HepG2 (cell line): ENCODE data around the gene DVL3. TPM values are rescaled to one million over a fixed set of nuclear protein-coding genes. Genes with fewer than 3 reads are reported as not detected.

Experiments
- ATAC-seq: fragments of 200-7000 bp; cut with Tn5 transposase; 3 replicates; pipeline ENCODE4 v1.9.1; 2020; ENCODE audit warnings: mild to moderate bottlenecking, moderate library complexity
- BruUV-seq: library from RNA; stranded (reverse); fragments of 400-500 nt; replicated peaks from 2 replicates; lab custom pipeline; 2021; lab: Mats Ljungman, UMichigan
- CTCF ChIA-PET: fragments of 300-600 bp; formaldehyde crosslinking; extraction: SDS; loops from one replicate; lab custom pipeline; 2021; ENCODE audit warnings: low total read pairs, inconsistent platforms, low intra/inter-chr PET ratio; lab: Yijun Ruan, JAX
- POLR2A ChIA-PET: fragments of 350-600 bp; sonication (Branson Sonifier 250); formaldehyde crosslinking; loops from one replicate; lab custom pipeline; 2020; ENCODE audit warnings: antibody characterized with exemption, inconsistent platforms; lab: Yijun Ruan, JAX
- DNase-seq: peaks from one replicate; pipeline ENCODE4 v3.0.0-alpha.2; 2015; ENCODE audit warnings: low spot score
- FAIRE-seq: peaks from 3 replicates; lab custom pipeline; 2011; peaks lifted over from hg19 to GRCh38; lab: Jason Lieb, UNC
- H2AFZ ChIP-seq: one replicate; pipeline ENCODE4 v1.6.1; 2011; ENCODE audit warnings: low read length, inconsistent platforms
- H3K27ac ChIP-seq: fragments of 300-600 bp; 3 replicates; pipeline ENCODE4 v1.8.0; 2011; ENCODE audit warnings: mixed run types, mild to moderate bottlenecking, mixed read lengths, low read length, inconsistent platforms; ENCODE audit not compliant: insufficient read depth; ENCODE audit errors: extremely low read length
- H3K27me3 ChIP-seq, 2 experiments: fragments of 200-600 bp in 1 of 2; 2 replicates in 1 of 2; 3 replicates in 1 of 2; pipeline versions ENCODE4 v1.6.0 to v1.8.0; 2011; ENCODE audit warnings: low read length in 2 of 2, mild to moderate bottlenecking in 2 of 2, moderate library complexity in 2 of 2, inconsistent platforms in 1 of 2; ENCODE audit not compliant: insufficient read depth in 2 of 2, control insufficient read depth in 1 of 2
- H3K36me3 ChIP-seq, 2 experiments: fragments of 200-600 bp in 1 of 2; replicated peaks in 1 of 2; 2 replicates in 1 of 2; 3 replicates in 1 of 2; pipeline versions ENCODE4 v1.5.1 to v1.8.0; 2011; ENCODE audit warnings: low read length in 2 of 2, inconsistent platforms in 1 of 2; ENCODE audit not compliant: insufficient read depth in 2 of 2, control insufficient read depth in 1 of 2
- H3K4me1 ChIP-seq: 2 replicates; pipeline ENCODE4 v1.5.1; 2012; ENCODE audit warnings: low read length, inconsistent platforms; ENCODE audit not compliant: insufficient read depth
- H3K4me2 ChIP-seq: 2 replicates; pipeline ENCODE4 v1.6.0; 2011; ENCODE audit warnings: low read depth, low read length, inconsistent platforms
- H3K4me3 ChIP-seq, 3 experiments: fragments of 200-600 bp in 1 of 3; sonication (generic), shearing (Covaris generic) in 1 of 3; replicated peaks in 1 of 3; 2 replicates each; pipeline ENCODE4 v1.5.1; 2011 to 2016; ENCODE audit warnings: low read length in 3 of 3, inconsistent platforms in 2 of 3, low read depth in 2 of 3, mild to moderate bottlenecking in 2 of 3, control low read depth in 1 of 3, mixed read lengths in 1 of 3; ENCODE audit not compliant: insufficient read depth in 1 of 3
- H3K79me2 ChIP-seq: one replicate; pipeline ENCODE4 v1.6.1; 2011; ENCODE audit warnings: low read length, inconsistent platforms; ENCODE audit not compliant: insufficient read depth
- H3K9ac ChIP-seq: 2 replicates; pipeline ENCODE4 v1.6.0; 2011; ENCODE audit warnings: mild to moderate bottlenecking, low read depth, low read length, inconsistent platforms; ENCODE audit not compliant: insufficient read depth
- H3K9me3 ChIP-seq: 2 replicates; pipeline ENCODE4 v1.5.1; 2012; ENCODE audit warnings: mild to moderate bottlenecking, low read length
- H4K20me1 ChIP-seq: 2 replicates; pipeline ENCODE4 v1.6.0; 2011; ENCODE audit warnings: inconsistent platforms, mild to moderate bottlenecking, low read length, moderate library complexity; ENCODE audit not compliant: insufficient read depth
- CEBPG ChIP-seq: IDR thresholded peaks from 2 replicates; pipeline ENCODE4 v1.6.1; 2016
- DR1 ChIP-seq: sonication (generic); formaldehyde crosslinking; IDR thresholded peaks from 2 replicates; pipeline ENCODE4 v1.8.0; 2021; ENCODE audit warnings: mild to moderate bottlenecking, missing genetic modification reagents, inconsistent platforms
- FOXA3 ChIP-seq: IDR thresholded peaks from 2 replicates; pipeline ENCODE4 v1.6.1; 2016; ENCODE audit warnings: missing genetic modification reagents, missing compliant biosample characterization
- GATAD2A ChIP-seq: IDR thresholded peaks from 2 replicates; pipeline ENCODE4 v1.6.1; 2016
- MAF1 ChIP-seq: sonication (generic); formaldehyde crosslinking; IDR thresholded peaks from 2 replicates; pipeline ENCODE4 v1.5.0; 2020; ENCODE audit warnings: missing genetic modification reagents, borderline replicate concordance
- MEIS1 ChIP-seq: sonication (generic); formaldehyde crosslinking; IDR thresholded peaks from 2 replicates; pipeline ENCODE4 v1.9.0; 2021; ENCODE audit warnings: mild to moderate bottlenecking, missing genetic modification reagents, moderate library complexity, borderline replicate concordance
- MIXL1 ChIP-seq: IDR thresholded peaks from 2 replicates; pipeline ENCODE4 v1.6.1; 2016
- SMC3 ChIP-seq: IDR thresholded peaks from 2 replicates; pipeline ENCODE4 v1.6.1; 2011; ENCODE audit warnings: low read length, improper control_type of control experiment
- STAG1 ChIP-seq: sonication (generic); formaldehyde crosslinking; IDR thresholded peaks from 2 replicates; pipeline ENCODE4 v1.4.0; 2020; ENCODE audit warnings: missing genetic modification reagents
- TEAD3 ChIP-seq: optimal IDR thresholded peaks from 2 replicates; pipeline ENCODE3; 2016; ENCODE audit warnings: borderline replicate concordance
- ZBTB7A ChIP-seq: sonication (generic); formaldehyde crosslinking; IDR thresholded peaks from 2 replicates; pipeline ENCODE4 v1.8.0; 2022; ENCODE audit warnings: mild to moderate bottlenecking, missing genetic modification reagents
- WGBS: methylation state at CpG from one replicate; pipeline ENCODE4 v1.1.6; 2017; ENCODE audit warnings: low lambda C conversion rate; 5-methylcytosine and 5-hydroxymethylcytosine counted together
- in situ Hi-C: cut with HindIII; loops from 2 replicates; pipeline ENCODE4 v1.10.0; 2017; ENCODE audit warnings: low pct_unique_long_range_greater_than_20kb; ENCODE audit not compliant: extremely low pct_ligation_motif_present
- intact Hi-C: fragments of 100-400 bp; cut with micrococcal nuclease; formaldehyde crosslinking; loops from one replicate; pipeline ENCODE4 v1.10.0; 2022; ENCODE audit not compliant: unreplicated experiment
- polyA plus RNA-seq, 8 experiments: library from polyadenylated mRNA; depleted of rRNA in 3 of 8; stranded (reverse) in 7 of 8; unstranded in 1 of 8; fragments of >200 nt; fragmentation: Illumina TruSeq in 4 of 8; extraction: Trizol in 4 of 8; gene quantifications; 2 replicates each; pipeline versions ENCODE4 v1.2.1 to v1.2.3, GENCODE V29; 2011 to 2016; ENCODE audit warnings: low read depth in 4 of 8, missing spikeins in 1 of 8, mixed read lengths in 1 of 8; ENCODE audit not compliant: insufficient read depth in 1 of 8
- total RNA-seq, 5 experiments: library from RNA; depleted of rRNA; stranded (reverse); fragments of >200 nt; fragmentation: Illumina TruSeq; extraction: Trizol; gene quantifications; 2 replicates each; pipeline ENCODE4 v1.2.3, GENCODE V29; 2016; ENCODE audit warnings: low read depth in 1 of 5
- TF ChIP-seq, protein P1 (sequence below): sonication (generic); formaldehyde crosslinking; IDR thresholded peaks from 2 replicates; pipeline ENCODE4 v1.4.0; 2020; ENCODE audit warnings: missing genetic modification reagents
- TF ChIP-seq, protein P2 (sequence below): sonication (generic); formaldehyde crosslinking; IDR thresholded peaks from 2 replicates; pipeline ENCODE4 v1.5.0; 2020; ENCODE audit warnings: missing genetic modification reagents
- TF ChIP-seq, protein P3 (sequence below): sonication (generic); formaldehyde crosslinking; IDR thresholded peaks from 2 replicates; pipeline ENCODE4 v1.5.0; 2020; ENCODE audit warnings: mild to moderate bottlenecking, missing genetic modification reagents, moderate library complexity

DVL3 gene
- total and polyA plus RNA-seq, 2 of the 13 experiments (the other 11 are each of a cell fraction or from before 2014, with no cell fraction given), result 29.0 to 36.1 TPM

DNA sequence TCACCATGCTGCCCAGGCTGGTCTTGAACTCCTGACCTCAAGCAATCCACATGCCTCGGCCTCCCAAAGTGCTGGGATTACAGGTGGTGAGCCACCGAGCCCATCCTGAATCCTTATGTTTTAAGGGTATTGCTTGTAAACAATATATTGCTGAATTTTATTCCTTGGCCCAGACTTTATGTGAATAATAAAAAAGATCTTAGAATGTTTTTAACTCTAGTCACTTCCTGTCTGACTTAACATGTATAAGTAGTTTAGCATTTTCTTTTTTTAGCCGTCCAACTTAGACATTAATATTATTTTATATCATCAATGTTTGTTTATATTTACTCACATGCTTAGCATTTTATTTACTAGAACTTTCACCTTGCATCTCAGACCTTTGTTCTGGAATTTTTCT lies 29.2 kb upstream of the DVL3 start:
- Histone ChIP-seq H3K79me2 (no peaks in the 10 kb centered on the region), H3K4me2 (no peak overlapping the region), H2AFZ (no peak overlapping the region), H3K9ac (no peak overlapping the region), H3K27ac (no peak overlapping the region), H3K27me3 (no peaks in the 10 kb centered on the region), H4K20me1 (no peaks in the 10 kb centered on the region), H3K36me3 (no peaks in the 10 kb centered on the region), H3K4me1 (peaks cover 5% of the 10 kb centered on the region; the same call in 1 of the 2 replicates), H3K4me3 (no peak overlapping the region), H3K9me3 (no peaks in the 10 kb centered on the region)
- 24% methylated on average over 3 of the region's 3 CpGs for WGBS
- CTCF ChIA-PET, result no interaction called here
- DNase-seq, result no peak
- in situ Hi-C loops (loop anchor here (25.0 kb wide), 1 partner anchor 239 kb away; the partner anchor contains the start of gene PARL), intact Hi-C loops (no loop called here)
- no TSS peak for BruUV-seq
- no peak for FAIRE-seq
- POLR2A ChIA-PET, result interaction anchor here (1.9 kb wide), 1 partner anchor 9 kb away, joined by 19 read pairs; the partner anchor contains the start of gene EIF2B5
- ATAC-seq, result no peak
- TF ChIP-seq MAF1 (CRISPR knock-in tag), result no peak

DNA sequence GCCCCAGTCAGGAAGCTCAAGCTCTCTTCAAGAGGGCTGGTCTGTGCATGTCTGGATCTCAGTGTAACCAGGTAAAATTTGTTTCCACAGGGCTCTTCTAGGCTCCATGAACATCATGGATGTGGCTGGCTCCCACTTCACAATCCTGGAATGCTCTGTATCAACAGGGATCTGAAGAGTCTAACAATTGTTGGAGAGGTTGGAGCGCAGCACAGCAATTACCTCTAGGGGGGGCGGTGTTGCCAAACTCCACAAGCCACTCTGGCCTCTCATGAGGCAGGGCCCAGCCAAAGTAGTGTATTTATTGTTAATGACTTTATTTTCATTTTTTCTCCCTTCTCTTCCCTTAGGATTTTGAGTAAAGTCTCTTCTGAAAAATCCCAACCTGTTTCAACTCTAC lies 26.2 kb upstream of the DVL3 start:
- FAIRE-seq, result peak; percentile 43
- CTCF ChIA-PET, result no interaction called here
- H3K4me3 ChIP-seq, result no peak overlapping the region
- in situ Hi-C loops, result loop anchor here (25.0 kb wide), 1 partner anchor 242 kb away; the partner anchor contains the start of gene PARL
- H3K27me3 ChIP-seq, result no peaks in the 10 kb centered on the region
- no peak overlapping the region for H2AFZ ChIP-seq
- 13% methylated on average over 2 of the region's 2 CpGs for WGBS
- H3K9ac ChIP-seq, result no peak overlapping the region
- POLR2A ChIA-PET, result no interaction called here
- no peak overlapping the region for H3K4me2 ChIP-seq
- ATAC-seq, result peak; percentile 94
- H3K36me3 ChIP-seq, result no peaks in the 10 kb centered on the region
- DNase-seq, result peak; percentile 48
- no peaks in the 10 kb centered on the region for H4K20me1 ChIP-seq
- no peak overlapping the region for H3K27ac ChIP-seq
- H3K79me2 ChIP-seq, result no peaks in the 10 kb centered on the region
- no peaks in the 10 kb centered on the region for H3K9me3 ChIP-seq
- H3K4me1 ChIP-seq, result peaks cover 12% of the 10 kb centered on the region
- BruUV-seq, result no TSS peak
- intact Hi-C loops, result no loop called here
- no peak for TF ChIP-seq ZBTB7A
- 0 out of 2 replicates have a peak, but pooled peaks have one; percentile 10 for TF ChIP-seq SMC3
- TF ChIP-seq, protein P1, sequence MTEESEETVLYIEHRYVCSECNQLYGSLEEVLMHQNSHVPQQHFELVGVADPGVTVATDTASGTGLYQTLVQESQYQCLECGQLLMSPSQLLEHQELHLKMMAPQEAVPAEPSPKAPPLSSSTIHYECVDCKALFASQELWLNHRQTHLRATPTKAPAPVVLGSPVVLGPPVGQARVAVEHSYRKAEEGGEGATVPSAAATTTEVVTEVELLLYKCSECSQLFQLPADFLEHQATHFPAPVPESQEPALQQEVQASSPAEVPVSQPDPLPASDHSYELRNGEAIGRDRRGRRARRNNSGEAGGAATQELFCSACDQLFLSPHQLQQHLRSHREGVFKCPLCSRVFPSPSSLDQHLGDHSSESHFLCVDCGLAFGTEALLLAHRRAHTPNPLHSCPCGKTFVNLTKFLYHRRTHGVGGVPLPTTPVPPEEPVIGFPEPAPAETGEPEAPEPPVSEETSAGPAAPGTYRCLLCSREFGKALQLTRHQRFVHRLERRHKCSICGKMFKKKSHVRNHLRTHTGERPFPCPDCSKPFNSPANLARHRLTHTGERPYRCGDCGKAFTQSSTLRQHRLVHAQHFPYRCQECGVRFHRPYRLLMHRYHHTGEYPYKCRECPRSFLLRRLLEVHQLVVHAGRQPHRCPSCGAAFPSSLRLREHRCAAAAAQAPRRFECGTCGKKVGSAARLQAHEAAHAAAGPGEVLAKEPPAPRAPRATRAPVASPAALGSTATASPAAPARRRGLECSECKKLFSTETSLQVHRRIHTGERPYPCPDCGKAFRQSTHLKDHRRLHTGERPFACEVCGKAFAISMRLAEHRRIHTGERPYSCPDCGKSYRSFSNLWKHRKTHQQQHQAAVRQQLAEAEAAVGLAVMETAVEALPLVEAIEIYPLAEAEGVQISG, result peak; percentile 63
- TF ChIP-seq MEIS1 (CRISPR knock-in tag), result no peak
- TF ChIP-seq DR1, result no peak
- TF ChIP-seq, protein P2, sequence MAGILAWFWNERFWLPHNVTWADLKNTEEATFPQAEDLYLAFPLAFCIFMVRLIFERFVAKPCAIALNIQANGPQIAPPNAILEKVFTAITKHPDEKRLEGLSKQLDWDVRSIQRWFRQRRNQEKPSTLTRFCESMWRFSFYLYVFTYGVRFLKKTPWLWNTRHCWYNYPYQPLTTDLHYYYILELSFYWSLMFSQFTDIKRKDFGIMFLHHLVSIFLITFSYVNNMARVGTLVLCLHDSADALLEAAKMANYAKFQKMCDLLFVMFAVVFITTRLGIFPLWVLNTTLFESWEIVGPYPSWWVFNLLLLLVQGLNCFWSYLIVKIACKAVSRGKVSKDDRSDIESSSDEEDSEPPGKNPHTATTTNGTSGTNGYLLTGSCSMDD (CRISPR knock-in tag), result no peak
- TF ChIP-seq, protein P3, sequence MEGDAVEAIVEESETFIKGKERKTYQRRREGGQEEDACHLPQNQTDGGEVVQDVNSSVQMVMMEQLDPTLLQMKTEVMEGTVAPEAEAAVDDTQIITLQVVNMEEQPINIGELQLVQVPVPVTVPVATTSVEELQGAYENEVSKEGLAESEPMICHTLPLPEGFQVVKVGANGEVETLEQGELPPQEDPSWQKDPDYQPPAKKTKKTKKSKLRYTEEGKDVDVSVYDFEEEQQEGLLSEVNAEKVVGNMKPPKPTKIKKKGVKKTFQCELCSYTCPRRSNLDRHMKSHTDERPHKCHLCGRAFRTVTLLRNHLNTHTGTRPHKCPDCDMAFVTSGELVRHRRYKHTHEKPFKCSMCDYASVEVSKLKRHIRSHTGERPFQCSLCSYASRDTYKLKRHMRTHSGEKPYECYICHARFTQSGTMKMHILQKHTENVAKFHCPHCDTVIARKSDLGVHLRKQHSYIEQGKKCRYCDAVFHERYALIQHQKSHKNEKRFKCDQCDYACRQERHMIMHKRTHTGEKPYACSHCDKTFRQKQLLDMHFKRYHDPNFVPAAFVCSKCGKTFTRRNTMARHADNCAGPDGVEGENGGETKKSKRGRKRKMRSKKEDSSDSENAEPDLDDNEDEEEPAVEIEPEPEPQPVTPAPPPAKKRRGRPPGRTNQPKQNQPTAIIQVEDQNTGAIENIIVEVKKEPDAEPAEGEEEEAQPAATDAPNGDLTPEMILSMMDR (CRISPR knock-in tag), result peak; percentile 67
- TF ChIP-seq FOXA3, result peak; percentile 43
- 0 out of 2 replicates have a peak, but pooled peaks have one; percentile 36 for TF ChIP-seq MIXL1 (CRISPR knock-in tag)
- TF ChIP-seq STAG1 (CRISPR knock-in tag), result peak; percentile 55
- 0 out of 2 replicates have a peak, but pooled peaks have one; percentile 18 for TF ChIP-seq GATAD2A (CRISPR knock-in tag)
- peak; percentile 76 for TF ChIP-seq TEAD3
- TF ChIP-seq CEBPG, result peak; percentile 8; the same call in 1 of the 2 replicates
